Endothelial cell of umbilical vein (primary cell): ENCODE measurements around the gene NUDT14.

Experiments
- CTCF ChIP-seq, 2 donors: IDR thresholded peaks; 1 replicate in 1 of 2; 2 replicates in 1 of 2; pipeline ENCODE4 v1.5.1; 2011; ENCODE audit warnings: low read length in 2 of 2, mild to moderate bottlenecking in 2 of 2, moderate library complexity in 2 of 2, control low read depth in 1 of 2, inconsistent platforms in 1 of 2, low read depth in 1 of 2; ENCODE audit not compliant: insufficient read depth in 1 of 2; ENCODE audit errors: extremely low read depth in 1 of 2
- EZH2 ChIP-seq: IDR thresholded peaks from 2 replicates; pipeline ENCODE4 v1.6.1; 2012; ENCODE audit warnings: borderline replicate concordance, low read depth, mild to moderate bottlenecking, moderate library complexity, low read length, inconsistent platforms; ENCODE audit not compliant: severe bottlenecking
- GATA2 ChIP-seq: IDR thresholded peaks from 2 replicates; pipeline ENCODE4 v1.7.0; 2011; ENCODE audit warnings: low read depth, mild to moderate bottlenecking, moderate library complexity, mixed read lengths, low read length; ENCODE audit not compliant: insufficient read length, insufficient read depth
- JUN ChIP-seq: IDR thresholded peaks from 2 replicates; pipeline ENCODE4 v1.6.1; 2011; ENCODE audit warnings: borderline replicate concordance, low read depth; ENCODE audit not compliant: insufficient read length, insufficient read depth
- MAX ChIP-seq: IDR thresholded peaks from 2 replicates; pipeline ENCODE4 v1.6.1; 2011; ENCODE audit not compliant: insufficient read depth, insufficient read length
- POLR2A ChIP-seq: IDR thresholded peaks from 2 replicates; pipeline ENCODE4 v1.6.1; 2012; ENCODE audit warnings: low read depth, mild to moderate bottlenecking, control low read depth, low read length
- POLR2AphosphoS5 ChIP-seq: IDR thresholded peaks from 2 replicates; pipeline ENCODE4 v1.6.1; 2012; ENCODE audit warnings: low read depth, mild to moderate bottlenecking, control low read depth, low read length, moderate library complexity; ENCODE audit not compliant: insufficient read depth

- no peak for TF ChIP-seq MAX
- TF ChIP-seq CTCF (IDR thresholded peaks at IDR 0.05; ENCODE audit: extremely low read depth in 1 of 2, insufficient read depth in 1 of 2, low read depth in 1 of 2, low read length in 2 of 2): no peak
- no peak for TF ChIP-seq EZH2
- no peak for TF ChIP-seq POLR2A
- no peak for TF ChIP-seq POLR2AphosphoS5
- TF ChIP-seq GATA2: no peak
- no peak for TF ChIP-seq JUN
Observed at GRCh38 chr14:105224845-105225570, 43.9 kb upstream of the NUDT14 start.
